ENCODE measurements around the gene CYP26B1.

- TF ChIP-seq CTCF (IDR thresholded peaks at IDR 0.05): no peak
- no peak for TF ChIP-seq POLR2A (IDR thresholded peaks at IDR 0.05)
These were observed 53.0 kb downstream of the CYP26B1 start for GRCh38 chr2:72094701-72095100.

Measured in heart left ventricle (tissue), 13 donors.